Stimulated activated CD4-positive, alpha-beta T cell treated with anti-CD3 and anti-CD28 coated beads, Interleukin-12 subunit alpha, Interleukin-12 subunit beta, amount 100 ng/mL, for 48 hours (primary cell): ENCODE measurements around the gene RSPO3.
"Not testable (repeated sequence)": the region's sequence is repeated elsewhere in the genome, so short reads cannot be mapped to it uniquely, and the experiment has no call there.

Experiments
- DNase-seq, 3 donors: peaks; one replicate each; pipeline ENCODE4 v3.0.0-alpha.2; 2020; ENCODE audit warnings: low read depth in 2 of 3, low spot score in 1 of 3

RSPO3 gene, protein sequence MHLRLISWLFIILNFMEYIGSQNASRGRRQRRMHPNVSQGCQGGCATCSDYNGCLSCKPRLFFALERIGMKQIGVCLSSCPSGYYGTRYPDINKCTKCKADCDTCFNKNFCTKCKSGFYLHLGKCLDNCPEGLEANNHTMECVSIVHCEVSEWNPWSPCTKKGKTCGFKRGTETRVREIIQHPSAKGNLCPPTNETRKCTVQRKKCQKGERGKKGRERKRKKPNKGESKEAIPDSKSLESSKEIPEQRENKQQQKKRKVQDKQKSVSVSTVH

DNA sequence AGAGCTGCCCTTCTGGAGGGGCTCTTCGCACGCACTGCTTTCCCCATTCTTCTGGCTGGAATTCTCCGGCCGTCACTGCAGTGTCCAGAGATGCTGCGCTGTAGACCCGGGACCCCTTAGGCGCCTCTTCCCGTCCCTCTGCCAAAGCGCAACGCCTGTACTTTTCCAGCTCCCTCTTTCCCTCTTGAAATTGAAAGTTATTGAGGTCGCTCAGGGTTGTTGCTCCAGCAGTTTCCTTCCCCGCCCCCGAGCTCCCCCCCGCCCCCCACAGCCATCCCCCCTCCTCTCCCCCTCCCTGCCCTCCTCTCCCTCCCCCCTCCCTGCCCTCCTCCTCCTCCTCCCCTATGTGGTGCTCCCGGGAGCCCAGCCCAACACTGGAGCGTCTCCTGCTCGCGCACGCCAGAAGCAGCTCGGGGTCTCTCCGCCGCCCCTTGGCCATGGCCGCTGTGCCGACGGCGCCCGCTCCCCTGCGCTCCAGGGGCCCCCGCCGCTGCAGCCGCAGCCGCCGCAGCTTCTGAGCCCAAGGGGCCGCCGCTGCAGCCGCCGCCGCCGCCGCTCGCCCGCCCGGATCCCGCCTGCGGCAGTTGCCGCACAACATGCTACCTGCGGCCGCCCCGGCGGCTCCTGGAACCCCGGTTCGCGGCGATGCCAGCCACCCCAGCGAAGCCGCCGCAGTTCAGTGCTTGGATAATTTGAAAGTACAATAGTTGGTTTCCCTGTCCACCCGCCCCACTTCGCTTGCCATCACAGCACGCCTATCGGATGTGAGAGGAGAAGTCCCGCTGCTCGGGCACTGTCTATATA, at the start of gene RSPO3:
Gene RSPO3 (plus strand): TSS at position 374 of the 804 bp plus-strand sequence. CDS start 522 bp downstream, outside the sequence.
- no peak for DNase-seq

DNA sequence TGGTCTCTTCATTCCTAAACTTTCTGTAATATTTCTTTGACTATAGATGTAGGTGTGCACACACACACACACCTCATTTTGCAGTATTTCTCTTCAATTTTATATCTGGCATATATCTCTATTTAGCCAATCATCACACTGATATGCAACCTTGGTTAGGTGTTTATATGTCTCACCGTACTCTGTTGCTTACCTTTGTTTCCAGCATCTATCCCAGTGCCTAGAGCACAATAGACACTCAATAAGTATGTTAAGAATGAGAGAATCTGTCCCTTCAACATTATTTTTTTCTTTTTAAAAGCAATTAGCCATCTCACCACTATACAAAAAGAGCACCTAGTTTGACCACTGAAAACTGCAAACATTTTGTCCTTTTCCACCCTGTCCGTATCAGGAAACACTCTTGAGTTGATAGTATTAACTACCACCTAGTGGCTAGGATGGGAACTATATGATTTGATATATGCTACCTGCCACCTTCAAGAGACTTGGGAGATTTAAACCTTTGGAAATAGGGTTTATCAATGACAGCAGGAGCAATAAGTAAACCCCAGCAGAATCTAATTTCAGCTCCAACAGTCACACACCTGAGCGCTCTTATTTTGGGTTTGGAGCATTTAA, 48.7 kb upstream of the RSPO3 start:
- DNase-seq: no peak

DNA sequence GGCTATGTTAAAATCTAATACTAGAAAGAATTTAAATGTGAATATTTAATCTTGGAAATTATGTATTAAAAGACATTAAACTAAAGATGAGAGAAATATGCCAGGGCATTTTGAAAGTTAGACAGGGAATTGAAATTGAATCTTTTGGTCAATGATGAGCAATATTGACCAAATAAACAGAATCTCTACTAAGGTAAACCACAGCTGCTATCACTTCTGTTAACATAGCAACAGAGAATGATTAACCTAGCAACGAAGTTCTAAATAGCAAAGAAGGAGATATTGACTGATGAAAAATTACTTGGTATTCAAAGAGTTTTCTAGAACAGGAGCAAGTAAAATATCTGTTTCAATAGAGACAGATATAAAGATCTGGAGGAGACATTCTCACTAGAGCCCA, 45.2 kb upstream of the RSPO3 start:
- DNase-seq: no peak

DNA sequence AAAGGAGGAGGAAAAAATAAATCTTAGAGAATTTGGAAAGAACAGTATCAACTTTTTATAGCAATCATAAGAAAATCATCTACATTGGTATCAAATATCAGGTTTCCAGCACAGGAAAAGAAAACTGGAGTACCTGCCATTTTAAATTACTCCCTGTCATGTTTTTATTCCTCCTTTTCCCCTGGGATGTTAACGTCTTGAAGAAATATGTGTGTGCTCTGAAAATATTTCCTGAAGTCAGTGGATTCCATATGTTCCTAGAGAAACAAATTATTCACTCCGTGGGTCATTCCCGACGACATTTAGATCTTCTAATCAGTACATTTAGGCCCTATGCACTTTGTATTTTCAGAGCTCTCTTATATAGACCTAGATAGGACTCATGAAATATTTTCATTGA, 42.0 kb upstream of the RSPO3 start:
- DNase-seq: no peak

DNA sequence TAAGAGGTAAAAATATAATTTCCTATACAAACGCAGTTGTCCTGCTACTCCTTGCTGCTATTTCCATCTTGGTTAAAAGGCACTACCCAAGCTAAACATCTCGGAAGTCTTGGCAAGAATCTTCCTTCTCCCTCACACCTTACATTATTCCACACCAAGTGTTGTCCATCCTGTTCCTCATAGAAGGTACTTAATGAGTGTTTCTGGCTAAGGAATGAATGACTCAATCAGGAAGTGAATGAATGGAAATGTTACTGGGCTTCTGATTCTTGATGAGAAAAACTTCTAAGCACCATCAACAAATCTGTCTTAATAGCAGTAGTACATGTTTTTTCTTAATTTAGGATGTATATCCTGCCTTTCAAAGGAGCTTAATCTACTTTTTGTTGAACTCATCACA, 40.6 kb upstream of the RSPO3 start:
- DNase-seq: no peak

DNA sequence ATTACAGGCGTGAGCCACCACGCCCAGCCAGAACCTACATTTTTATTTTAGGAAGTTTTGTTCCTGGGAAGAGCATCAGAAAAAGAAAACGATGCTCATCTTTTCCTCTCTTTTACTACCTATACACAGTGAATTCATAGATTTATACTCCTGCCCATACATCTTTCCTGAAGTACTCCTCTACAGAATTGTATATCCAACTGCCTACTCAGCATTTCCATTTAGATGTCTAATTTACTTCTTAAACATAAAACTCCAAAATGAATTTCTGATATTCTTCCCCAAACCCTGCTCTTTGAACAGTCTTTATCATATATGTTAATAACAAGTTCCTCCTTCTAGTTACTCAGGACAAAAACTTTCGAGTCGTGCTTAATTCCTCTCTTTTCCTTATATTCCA, 39.8 kb upstream of the RSPO3 start:
- no peak for DNase-seq

DNA sequence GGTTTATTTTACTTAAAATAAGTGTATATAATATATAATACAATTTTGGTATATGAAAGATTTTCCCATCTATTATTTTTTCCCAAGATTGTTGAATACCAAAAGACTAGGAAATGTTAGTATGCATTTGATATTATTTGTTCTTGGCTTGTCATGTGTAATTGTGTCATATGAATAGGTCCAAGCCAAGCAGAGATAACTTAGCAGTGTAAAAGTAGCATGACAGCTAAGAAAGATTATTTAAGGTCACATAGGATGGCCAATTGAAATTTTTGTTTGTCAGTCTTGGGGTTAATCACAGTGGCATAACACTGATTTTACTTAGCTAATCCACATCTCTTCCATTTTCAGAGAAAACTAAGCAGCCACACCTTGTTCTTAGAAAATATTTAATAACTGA, 38.8 kb upstream of the RSPO3 start:
- no peak for DNase-seq

DNA sequence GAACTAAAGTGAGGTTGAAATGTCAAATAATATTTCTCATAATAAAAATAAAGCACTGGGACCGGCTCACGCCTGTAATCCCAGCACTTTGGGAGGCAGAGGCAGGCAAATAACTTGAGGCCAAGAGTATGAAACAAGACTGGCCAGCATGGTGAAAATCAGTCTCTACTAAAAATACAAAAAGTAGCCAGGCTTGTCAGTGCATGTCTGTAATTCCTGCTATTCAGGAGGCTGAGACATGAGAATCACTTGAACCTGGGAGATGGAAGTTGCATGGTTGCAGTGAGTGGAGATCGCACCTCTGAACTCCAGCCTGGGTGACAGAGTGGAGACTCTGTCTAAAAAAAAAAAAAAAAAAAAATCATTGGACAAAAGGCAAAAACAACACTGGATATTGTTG, 38.4 kb upstream of the RSPO3 start:
- DNase-seq: no peak

DNA sequence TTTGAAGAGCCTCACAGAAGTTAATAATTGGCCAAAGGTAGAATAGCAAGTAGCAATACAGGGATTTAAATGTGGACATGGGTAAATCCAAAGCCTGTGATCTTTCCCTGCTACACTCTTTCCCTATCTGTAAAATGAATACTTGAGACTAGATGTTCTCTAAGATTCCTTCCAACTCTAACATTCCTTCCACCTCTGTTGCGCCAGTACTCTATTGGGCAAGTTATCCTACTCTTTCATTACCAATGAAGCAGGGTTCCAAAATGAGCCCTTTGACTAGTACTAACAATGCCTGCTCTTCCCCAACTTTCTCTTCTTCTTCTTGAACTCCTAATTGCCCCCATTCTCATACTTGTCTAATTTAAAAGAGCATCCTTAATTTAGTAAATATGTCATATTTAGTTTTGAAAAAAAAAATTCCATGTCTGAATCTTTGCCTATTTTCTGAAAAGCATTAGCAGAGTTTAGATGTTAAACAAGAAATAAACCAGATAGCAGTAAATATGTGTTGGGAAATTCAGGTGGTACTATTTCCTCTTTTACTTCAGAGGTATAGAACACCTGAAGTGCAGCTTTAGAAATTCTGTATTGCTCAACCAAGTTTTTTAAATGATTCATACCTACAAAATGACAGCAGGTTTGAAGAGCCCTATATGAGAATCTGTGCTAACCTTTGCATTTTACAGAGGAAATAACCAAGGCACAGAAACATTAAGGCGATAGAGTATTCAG, 35.1 kb upstream of the RSPO3 start:
- DNase-seq: no peak

DNA sequence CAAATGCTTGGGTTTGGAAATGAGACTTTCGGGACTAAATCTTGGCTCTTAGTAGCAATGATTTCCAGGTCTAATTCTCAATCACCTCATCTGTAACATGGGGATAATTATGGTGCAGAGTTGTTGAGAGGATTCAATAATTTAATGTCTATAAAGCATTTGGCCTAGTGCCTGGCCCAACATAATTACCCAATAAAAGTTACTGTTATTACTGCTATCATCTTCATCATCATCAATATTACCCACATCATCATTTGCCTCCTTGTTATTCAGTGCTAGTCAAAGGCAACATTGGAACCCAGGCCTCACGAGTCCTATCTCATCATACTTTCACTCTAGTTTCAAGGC, 34.5 kb upstream of the RSPO3 start:
- no peak for DNase-seq

DNA sequence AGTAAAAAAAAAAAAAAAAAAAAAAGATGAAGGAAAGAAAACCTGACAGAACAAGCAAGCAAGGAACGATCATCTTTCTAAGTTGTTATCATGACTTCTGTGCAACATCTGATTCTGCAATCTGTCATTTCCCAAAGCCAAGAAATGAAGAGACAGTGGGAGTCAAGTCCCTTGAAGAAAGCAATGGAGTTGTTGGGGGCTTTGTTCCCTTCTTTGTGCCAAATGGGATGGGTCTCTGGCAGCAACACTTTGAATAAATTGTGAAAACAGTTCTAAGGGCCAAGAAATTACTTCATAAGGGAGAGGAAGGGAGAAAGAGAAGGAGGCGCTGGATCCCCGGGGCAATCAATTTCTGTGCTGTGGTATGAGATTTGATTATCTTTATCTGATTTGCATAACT, 33.3 kb upstream of the RSPO3 start:
- no peak for DNase-seq

DNA sequence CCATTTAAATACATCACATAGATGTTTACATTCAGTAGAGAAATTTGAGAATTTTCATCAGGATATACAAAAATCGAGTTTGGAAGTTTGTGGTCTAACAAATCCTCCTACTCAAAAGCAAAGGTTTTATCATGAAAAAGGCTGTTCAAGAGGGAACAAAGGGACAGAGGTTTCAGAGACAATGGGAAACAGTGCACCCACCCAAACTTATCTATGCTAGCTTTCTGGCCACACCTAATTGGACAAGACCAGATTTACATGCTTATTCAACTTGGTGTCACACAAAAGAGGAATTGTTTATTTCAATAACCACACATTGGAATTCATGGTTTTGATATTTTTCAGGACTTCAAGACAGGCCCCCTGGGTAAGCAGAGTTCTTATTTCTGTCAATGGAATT, 28.4 kb upstream of the RSPO3 start:
- DNase-seq: no peak

DNA sequence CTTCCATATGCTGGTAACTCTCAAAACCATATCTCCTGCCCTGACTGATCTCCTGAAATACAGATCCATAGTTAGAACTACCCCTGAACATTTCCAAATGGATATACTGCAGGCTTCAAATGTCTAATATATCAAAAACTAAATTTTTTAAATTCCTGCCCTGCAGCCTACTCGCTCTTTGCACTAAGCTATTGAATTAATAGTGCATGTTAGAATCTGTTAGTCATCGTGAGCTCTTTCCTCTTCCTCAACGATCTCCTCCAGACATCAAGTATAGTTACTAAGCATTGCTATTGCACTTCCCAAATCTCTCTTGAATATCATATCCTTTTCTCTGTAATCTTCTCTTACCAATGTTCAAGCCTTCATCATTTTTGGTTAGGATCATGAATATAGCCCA, 26.0 kb upstream of the RSPO3 start:
- DNase-seq: no peak

DNA sequence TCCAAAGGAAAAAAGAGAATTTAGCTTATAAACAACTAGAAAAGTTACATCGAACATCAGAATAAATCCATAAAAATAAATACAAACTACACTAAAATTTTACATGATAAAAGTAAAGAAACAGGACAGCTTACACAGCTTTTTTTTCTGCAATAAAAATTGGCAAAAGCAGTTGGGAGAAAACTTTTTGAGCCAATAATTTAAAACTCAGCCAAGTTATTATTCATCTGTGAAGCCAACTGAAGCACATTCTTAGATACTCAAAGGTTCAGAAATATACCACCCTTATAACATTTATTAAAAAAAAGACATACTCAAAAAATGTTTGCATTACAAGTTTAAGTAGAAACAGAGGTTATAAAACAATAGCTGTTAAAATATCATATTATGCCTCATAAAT, 23.7 kb upstream of the RSPO3 start:
- no peak for DNase-seq

DNA sequence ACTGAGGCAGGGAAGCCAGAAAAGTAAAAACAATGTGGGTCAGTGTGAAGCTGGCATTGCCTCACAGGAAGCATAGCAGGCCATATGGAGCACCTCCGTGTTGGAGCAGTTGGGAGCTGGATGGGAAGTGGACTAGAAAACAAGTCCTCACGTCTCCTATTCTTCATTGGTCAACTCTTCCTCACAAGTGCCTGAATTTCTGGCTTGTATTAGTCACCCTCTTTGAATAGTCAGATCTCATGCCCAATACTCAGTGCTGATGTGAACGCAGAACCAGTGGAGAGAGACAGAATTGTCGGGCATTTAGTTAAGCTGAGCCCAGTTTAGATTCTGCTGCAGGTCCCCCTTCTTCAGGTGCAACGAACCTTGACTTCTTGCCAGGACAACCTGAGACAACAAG, 22.3 kb upstream of the RSPO3 start:
- DNase-seq: no peak

DNA sequence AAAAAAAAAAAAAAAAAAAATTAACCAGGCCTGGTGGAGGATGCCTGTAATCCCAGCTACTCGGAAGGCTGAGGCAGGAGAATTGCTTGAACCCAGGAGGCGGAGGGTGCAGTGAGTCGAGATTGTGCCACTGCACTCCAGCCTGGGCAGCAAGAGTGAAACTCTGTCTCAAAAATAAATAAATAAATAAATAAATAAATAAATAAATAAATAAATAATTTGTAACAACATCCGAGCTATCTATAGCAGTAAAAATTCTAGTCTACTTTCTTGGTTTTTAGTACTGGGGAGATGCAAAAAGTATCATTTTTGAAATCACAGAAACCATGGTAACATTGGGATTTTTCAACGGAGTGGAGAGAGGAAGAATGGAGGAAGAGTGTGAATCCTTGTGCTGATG, 21.0 kb upstream of the RSPO3 start:
- DNase-seq: not testable (repeated sequence)

DNA sequence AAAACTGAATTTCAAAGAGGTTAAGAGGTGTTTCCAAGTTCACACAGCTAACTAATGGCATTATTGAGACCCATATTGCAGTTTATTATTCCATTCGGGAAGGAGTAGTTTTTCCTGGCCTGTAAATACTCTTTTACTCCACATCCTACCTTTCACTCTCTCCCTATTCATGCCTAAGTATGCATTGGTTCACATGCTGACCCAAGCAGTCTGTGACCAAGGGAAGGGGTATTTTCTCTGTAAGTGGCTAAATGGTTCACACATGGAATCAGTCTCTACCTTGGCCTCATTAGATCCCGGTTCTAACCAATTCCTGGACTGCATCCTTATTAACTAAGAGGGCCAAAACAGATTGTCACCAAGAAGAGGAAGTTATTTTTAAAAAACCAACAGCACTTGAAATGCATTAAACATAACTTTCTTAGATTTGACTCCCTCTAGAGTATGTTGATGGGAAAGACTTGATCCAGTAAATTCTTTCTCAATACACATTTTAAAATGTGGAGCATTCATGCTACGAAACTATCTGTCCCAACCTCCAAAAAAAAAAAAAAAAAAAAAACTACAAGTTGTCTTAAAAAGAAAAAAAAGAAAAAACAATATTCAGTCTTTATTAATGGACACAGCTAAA, 17.8 kb upstream of the RSPO3 start:
- DNase-seq: no peak

DNA sequence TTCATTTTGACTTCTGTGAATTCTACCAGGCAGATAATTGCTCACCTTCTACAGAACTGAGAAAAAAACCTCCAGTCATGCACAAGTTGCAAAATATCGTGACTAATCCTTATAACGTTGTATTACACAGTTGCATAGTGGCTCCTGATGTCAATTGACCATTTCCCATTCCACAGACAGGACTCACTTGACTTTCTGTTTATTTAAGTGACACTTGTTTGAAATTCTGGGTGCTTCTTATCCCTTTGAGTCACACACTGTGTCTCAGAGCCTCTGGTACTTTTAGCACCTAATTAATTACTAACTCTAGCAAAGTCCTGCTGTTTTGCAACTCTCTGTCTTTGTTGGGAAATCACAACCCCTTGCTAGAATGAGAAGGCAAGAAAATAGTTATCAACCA, 16.2 kb upstream of the RSPO3 start:
- no peak for DNase-seq

DNA sequence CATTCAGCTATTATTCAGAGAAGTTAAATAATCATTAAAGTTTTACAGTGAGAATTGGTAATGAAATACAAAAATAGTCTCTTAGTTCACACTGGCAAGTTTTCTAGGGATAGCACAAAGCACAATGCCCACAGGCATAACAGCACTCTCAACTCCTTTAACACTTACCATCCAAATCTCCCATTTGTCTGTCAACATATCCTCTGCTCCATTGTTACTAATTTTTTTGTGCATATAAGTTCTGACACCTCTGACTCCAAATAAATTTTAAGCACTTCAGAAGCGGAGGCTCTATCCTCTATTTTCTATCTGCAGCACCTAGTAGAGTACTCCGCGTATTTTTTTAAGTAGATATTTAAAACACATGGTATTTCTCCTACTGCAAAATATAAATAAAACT, 15.6 kb upstream of the RSPO3 start:
- no peak for DNase-seq

DNA sequence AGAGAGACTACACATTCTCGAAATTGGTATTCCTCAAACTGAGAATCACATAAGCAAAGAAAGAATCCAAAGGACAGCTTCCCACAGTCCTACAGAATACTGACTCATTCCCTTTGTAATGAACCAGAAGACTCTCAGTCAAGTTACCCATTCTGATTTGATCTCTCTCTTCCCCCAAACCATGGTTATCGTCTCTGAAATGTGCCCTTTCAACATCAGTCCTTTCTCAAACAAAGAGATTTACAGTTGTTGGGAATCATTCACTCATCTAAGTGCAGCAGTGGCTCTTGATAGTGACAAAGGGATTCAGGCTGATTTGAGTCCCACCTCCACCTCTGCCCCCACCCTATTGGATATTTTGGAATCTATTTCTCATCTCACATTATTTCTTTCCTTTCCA, 15.0 kb upstream of the RSPO3 start:
- DNase-seq: no peak

DNA sequence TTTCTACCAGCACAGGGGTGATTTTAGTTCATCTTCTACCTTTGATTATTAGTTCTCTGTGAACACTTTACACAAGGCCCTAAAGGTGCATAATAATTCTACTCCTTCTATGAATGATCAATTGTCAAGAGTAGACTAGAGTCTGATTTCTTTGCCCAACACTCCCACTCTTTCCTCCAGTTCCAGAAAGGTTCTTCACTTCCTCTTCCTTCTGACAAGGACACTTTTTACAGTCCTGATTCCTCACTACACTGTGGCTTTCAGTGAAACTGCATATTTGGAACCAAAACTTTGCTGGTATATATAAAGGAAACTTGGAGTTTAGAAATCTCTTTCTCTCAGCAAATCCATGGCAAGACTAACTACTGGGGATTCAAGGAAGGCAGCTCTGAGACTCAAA, 10.6 kb upstream of the RSPO3 start:
- no peak for DNase-seq
